ENCODE measurements around the gene IL1RN.

GRCh38 chr2:113164215-113164929, 37.0 kb downstream of the IL1RN start:
- TF ChIP-seq POLR2A (IDR thresholded peaks at IDR 0.05; ENCODE audit: low read depth, low read length): no peak
- TF ChIP-seq, protein P1, sequence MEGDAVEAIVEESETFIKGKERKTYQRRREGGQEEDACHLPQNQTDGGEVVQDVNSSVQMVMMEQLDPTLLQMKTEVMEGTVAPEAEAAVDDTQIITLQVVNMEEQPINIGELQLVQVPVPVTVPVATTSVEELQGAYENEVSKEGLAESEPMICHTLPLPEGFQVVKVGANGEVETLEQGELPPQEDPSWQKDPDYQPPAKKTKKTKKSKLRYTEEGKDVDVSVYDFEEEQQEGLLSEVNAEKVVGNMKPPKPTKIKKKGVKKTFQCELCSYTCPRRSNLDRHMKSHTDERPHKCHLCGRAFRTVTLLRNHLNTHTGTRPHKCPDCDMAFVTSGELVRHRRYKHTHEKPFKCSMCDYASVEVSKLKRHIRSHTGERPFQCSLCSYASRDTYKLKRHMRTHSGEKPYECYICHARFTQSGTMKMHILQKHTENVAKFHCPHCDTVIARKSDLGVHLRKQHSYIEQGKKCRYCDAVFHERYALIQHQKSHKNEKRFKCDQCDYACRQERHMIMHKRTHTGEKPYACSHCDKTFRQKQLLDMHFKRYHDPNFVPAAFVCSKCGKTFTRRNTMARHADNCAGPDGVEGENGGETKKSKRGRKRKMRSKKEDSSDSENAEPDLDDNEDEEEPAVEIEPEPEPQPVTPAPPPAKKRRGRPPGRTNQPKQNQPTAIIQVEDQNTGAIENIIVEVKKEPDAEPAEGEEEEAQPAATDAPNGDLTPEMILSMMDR (conservative IDR thresholded peaks at IDR 0.05; ENCODE audit: low read depth, low read length): no peak
- TF ChIP-seq CEBPB (IDR thresholded peaks at IDR 0.05; ENCODE audit: low read depth, low read length): no peak
- TF ChIP-seq BHLHE40 (IDR thresholded peaks at IDR 0.05; ENCODE audit: low read depth, low read length): no peak
- TF ChIP-seq MAFK (IDR thresholded peaks at IDR 0.05; ENCODE audit: low read depth, low read length): no peak
- TF ChIP-seq USF2 (IDR thresholded peaks at IDR 0.05; ENCODE audit: low read depth, low read length): no peak
- no peak for TF ChIP-seq SMC3 (IDR thresholded peaks at IDR 0.05; ENCODE audit: low read depth, low read length)
- no peak for TF ChIP-seq ELK1 (IDR thresholded peaks at IDR 0.05; ENCODE audit: borderline replicate concordance, low read depth, low read length)

Data from IMR-90 (cell line).